Measurements from ENCODE around the gene TAPT1. TPM values are rescaled to one million over a fixed set of nuclear protein-coding genes. Genes with fewer than 3 reads are reported as not detected.

TAPT1 gene
- total RNA-seq, 1 donor from 2014 or later: 7.0 TPM

DNA sequence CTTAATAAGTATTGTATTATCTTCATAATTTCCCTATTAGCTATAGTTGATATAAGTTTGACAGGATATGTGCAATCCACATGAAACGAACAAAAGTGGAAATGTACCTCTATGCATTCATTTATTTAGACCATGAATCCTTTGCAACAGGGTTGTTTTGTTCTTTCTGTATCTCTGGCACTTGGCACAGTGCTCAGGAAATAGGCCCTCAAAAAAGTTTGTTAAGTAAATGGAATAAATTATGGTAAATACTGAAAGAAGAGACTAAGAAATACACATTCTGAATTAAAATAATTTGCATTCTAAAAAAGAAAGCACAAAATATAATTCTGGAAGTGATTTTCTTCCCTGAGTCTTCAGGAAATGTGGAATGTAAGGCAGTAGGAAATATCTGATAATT lies 39.3 kb downstream of the TAPT1 start:
- TF ChIP-seq, protein P1, sequence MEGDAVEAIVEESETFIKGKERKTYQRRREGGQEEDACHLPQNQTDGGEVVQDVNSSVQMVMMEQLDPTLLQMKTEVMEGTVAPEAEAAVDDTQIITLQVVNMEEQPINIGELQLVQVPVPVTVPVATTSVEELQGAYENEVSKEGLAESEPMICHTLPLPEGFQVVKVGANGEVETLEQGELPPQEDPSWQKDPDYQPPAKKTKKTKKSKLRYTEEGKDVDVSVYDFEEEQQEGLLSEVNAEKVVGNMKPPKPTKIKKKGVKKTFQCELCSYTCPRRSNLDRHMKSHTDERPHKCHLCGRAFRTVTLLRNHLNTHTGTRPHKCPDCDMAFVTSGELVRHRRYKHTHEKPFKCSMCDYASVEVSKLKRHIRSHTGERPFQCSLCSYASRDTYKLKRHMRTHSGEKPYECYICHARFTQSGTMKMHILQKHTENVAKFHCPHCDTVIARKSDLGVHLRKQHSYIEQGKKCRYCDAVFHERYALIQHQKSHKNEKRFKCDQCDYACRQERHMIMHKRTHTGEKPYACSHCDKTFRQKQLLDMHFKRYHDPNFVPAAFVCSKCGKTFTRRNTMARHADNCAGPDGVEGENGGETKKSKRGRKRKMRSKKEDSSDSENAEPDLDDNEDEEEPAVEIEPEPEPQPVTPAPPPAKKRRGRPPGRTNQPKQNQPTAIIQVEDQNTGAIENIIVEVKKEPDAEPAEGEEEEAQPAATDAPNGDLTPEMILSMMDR (conservative IDR thresholded peaks at IDR 0.05; ENCODE audit: low read depth, low read length): no peak

DNA sequence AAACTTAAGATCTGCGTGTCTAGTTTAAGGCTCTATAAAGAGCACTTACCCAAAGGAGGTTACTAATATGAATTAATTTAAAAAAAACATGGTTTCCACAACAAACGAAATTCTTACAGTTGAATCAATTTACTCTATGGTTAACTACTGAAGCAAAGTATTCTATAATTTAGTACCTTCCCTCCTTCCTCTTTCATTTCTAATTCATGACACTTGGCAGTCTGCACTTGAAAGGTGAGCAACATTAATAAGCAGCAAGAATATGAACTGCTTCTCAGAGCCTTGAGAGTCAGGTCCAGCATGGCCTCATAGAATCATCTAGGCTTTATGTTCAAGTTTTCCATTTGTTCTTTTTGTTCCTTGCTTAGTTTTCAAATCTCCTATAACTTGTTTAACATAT lies 42.7 kb downstream of the TAPT1 start:
- no peak for DNase-seq (ENCODE audit: low read depth)
- TF ChIP-seq, protein P1 (conservative IDR thresholded peaks at IDR 0.05; ENCODE audit: low read depth, low read length): no peak

More for the DNA sequence above, 39.3 kb downstream of the TAPT1 start:
- no peak overlapping the region for H3K4me3 ChIP-seq (ENCODE audit: low read depth, low read length)
- DNase-seq (ENCODE audit: low read depth): no peak

GRCh38 chr4:16176621-16177020 lies 49.6 kb downstream of the TAPT1 start:
- TF ChIP-seq, protein P1 (conservative IDR thresholded peaks at IDR 0.05; ENCODE audit: low read depth, low read length): no peak

More for the DNA sequence above, 42.7 kb downstream of the TAPT1 start:
- no peak overlapping the region for H3K4me3 ChIP-seq (ENCODE audit: low read depth, low read length)

DNA sequence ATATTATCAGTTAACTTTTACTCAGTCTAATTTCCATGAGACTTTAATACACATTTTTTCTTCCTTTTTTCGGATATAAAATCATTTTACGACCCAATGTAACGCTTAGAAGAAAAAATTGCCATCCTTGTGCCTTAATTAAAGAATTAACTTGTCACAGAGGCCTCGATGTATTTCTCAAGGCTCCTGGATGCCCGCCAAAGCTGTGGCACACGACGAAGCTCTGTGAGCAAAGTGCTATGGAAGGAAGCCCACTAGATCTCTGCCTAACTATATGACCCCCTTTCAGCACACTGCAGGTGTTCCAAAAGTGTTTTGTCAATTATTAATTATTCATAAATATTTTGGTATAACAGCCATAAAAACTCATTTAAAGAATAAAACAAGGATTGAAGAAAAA lies 54.4 kb downstream of the TAPT1 start:
- TF ChIP-seq, protein P1 (conservative IDR thresholded peaks at IDR 0.05; ENCODE audit: low read depth, low read length): no peak
- DNase-seq (ENCODE audit: low read depth): no peak
- no peak overlapping the region for H3K4me3 ChIP-seq (ENCODE audit: low read depth, low read length)

More at GRCh38 chr4:16176621-16177020, 49.6 kb downstream of the TAPT1 start:
- DNase-seq (ENCODE audit: low read depth): no peak
- no peak overlapping the region for H3K4me3 ChIP-seq (ENCODE audit: low read depth, low read length)

- DNase-seq (ENCODE audit: low read depth): no peak
- H3K4me3 ChIP-seq (ENCODE audit: low read depth, low read length): no peak overlapping the region
- TF ChIP-seq, protein P1 (conservative IDR thresholded peaks at IDR 0.05; ENCODE audit: low read depth, low read length): no peak
These were observed 56.8 kb downstream of the TAPT1 start for GRCh38 chr4:16169490-16169889.

DNA sequence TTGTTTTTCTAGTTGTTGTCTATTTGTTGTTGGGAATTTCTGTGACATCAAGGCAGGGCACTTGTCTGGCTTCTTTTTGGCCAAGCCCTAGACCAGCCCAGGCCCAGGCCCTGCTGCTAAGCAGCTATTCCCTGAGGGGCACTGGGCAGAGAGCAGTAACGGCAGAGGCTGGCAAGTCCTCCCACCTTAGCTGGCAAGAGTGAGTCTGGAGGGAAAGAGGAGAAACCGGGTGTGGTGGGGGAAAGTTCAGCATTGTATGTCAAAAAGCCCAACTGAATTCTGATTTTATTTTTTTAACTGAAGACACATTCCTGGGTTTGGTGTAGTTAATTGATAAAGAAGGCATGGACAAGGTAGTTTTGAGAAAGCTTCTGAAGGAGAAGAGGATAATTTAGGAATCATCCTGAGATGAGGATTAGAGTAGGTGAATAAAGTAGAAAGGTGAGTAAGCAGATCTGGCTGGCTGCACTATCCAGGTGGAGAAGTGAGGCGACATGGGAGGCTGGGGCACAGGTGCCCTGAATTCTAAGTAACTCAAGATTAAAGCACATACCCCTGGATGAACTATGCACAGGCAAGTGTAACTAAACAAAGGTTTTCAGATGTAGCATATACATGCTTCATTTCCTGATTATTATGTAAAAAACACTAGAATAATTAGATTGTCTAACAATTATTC lies 57.4 kb downstream of the TAPT1 start:
- no peak for DNase-seq (ENCODE audit: low read depth)
- TF ChIP-seq, protein P1 (conservative IDR thresholded peaks at IDR 0.05; ENCODE audit: low read depth, low read length): no peak
- H3K4me3 ChIP-seq (ENCODE audit: low read depth, low read length): no peak overlapping the region

DNA sequence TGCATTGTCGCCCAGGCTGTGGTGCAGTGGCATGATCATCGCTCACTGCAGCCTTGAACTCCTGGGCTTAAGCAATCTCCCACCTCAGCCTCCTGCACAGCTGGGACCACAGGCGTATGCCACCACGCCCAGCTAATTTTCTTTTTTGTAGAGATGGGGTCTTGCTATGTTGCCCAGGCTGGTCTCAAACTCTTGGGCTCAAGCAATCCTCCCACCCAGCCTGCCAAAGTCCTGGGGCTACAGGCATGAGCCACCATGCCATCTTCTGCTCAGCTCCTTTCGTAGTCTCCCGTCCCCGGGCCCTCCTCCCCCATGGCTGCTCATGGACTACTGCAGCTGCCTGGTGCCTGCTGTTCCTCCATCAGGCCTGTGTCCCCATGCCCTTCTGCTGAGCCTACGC lies 58.1 kb downstream of the TAPT1 start:
- H3K4me3 ChIP-seq (ENCODE audit: low read depth, low read length): no peak overlapping the region
- TF ChIP-seq, protein P1 (conservative IDR thresholded peaks at IDR 0.05; ENCODE audit: low read depth, low read length): no peak
- no peak for DNase-seq (ENCODE audit: low read depth)

Data from epithelial cell of proximal tubule (primary cell).